ENCODE data around the gene SIGLEC8.

GRCh38 chr19:51501594-51502263 lies 43.5 kb upstream of the SIGLEC8 start, which contains the start of gene SIGLEC12:
- no peak for TF ChIP-seq CTCF (IDR thresholded peaks at IDR 0.05)
- TF ChIP-seq POLR2A (IDR thresholded peaks at IDR 0.05), result no peak

Data from right lobe of liver (tissue), 4 donors.